NT2/D1 (cell line): ENCODE measurements around the gene LRG1.

ENCODE experiments used
- SUZ12 ChIP-seq: IDR thresholded peaks from 2 replicates; pipeline ENCODE4 v1.6.1; 2011; ENCODE audit not compliant: insufficient read length, insufficient read depth; ENCODE audit errors: extremely low read depth
- ZNF274 ChIP-seq: IDR thresholded peaks from 2 replicates; pipeline ENCODE4 v1.6.1; 2011; ENCODE audit warnings: mild to moderate bottlenecking, low read depth, low read length

DNA sequence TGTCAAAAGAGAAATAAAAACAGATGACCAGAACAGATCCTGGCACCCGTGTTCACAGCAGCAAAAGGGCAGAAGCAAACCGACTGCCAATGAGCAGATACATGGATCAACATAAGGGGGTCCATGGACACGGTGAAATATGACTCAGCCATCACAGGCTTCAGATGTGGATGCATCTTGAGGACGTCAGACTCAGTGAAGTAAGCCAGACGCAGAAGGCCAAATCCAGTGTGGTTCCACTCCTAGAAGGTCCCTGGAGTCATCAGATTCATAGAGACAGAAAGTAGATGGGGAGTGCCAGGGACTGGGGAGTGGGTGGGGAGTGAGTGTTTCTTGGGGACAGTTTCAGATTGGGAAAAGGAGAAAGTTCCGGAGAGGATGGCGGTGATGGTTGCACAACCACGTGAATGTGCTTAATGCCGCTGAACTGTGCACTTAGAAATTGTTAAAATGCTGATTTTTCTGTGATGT is 48.5 kb upstream of the LRG1 start:
- no peak for TF ChIP-seq SUZ12
- no peak for TF ChIP-seq ZNF274
